Hepatocyte (in vitro differentiated cells): ENCODE measurements around the gene GLCE. TPM values are rescaled to one million over a fixed set of nuclear protein-coding genes. Genes with fewer than 3 reads are reported as not detected.

Experiments used
- DNase-seq: peaks from one replicate; pipeline ENCODE4 v3.0.0-alpha.2; 2016; ENCODE audit warnings: low spot score
- H2AFZ ChIP-seq: fragments of 200-600 bp; sonication (generic); 2 replicates; pipeline ENCODE4 v1.6.0; 2016; ENCODE audit warnings: antibody characterized with exemption, mild to moderate bottlenecking
- H3K27ac ChIP-seq: fragments of 200-600 bp; sonication (generic); 2 replicates; pipeline ENCODE4 v1.5.1; 2016; ENCODE audit warnings: mild to moderate bottlenecking
- H3K27me3 ChIP-seq: fragments of 200-600 bp; sonication (generic); 2 replicates; pipeline ENCODE4 v1.6.1; 2016
- H3K36me3 ChIP-seq: fragments of 200-600 bp; sonication (generic); replicated peaks from 2 replicates; pipeline ENCODE4 v1.5.1; 2016; ENCODE audit warnings: low read depth; ENCODE audit not compliant: insufficient read depth
- H3K4me1 ChIP-seq: fragments of 200-600 bp; sonication (generic); 2 replicates; pipeline ENCODE4 v1.5.1; 2016; ENCODE audit warnings: mild to moderate bottlenecking, moderate library complexity; ENCODE audit not compliant: insufficient read depth
- H3K4me2 ChIP-seq: fragments of 200-600 bp; sonication (generic); 2 replicates; pipeline ENCODE4 v1.6.0; 2016
- H3K4me3 ChIP-seq: fragments of 200-600 bp; sonication (generic); 2 replicates; pipeline ENCODE4 v1.5.1; 2016; ENCODE audit warnings: mild to moderate bottlenecking
- H3K79me2 ChIP-seq: fragments of 200-600 bp; sonication (generic); 2 replicates; pipeline ENCODE4 v1.6.0; 2017; ENCODE audit warnings: mild to moderate bottlenecking
- H3K9me2 ChIP-seq: fragments of 200-600 bp; sonication (generic); replicated peaks from 2 replicates; pipeline ENCODE4 v1.6.0; 2017; ENCODE audit warnings: mild to moderate bottlenecking; ENCODE audit not compliant: insufficient read depth
- H3K9me3 ChIP-seq: fragments of 200-600 bp; sonication (generic); 2 replicates; pipeline ENCODE4 v1.5.1; 2016; ENCODE audit warnings: low read depth, mild to moderate bottlenecking
- H4K20me1 ChIP-seq: fragments of 200-600 bp; sonication (generic); 2 replicates; pipeline ENCODE4 v1.6.0; 2016; ENCODE audit warnings: mild to moderate bottlenecking; ENCODE audit not compliant: insufficient read depth, poor library complexity, severe bottlenecking
- CTCF ChIP-seq: fragments of 200-600 bp; sonication (generic); IDR thresholded peaks from 2 replicates; pipeline ENCODE4 v1.5.1; 2016; ENCODE audit warnings: antibody characterized with exemption, mild to moderate bottlenecking; ENCODE audit not compliant: poor library complexity
- EZH2 ChIP-seq: fragments of 200-600 bp; sonication (generic); IDR thresholded peaks from 2 replicates; pipeline ENCODE4 v1.6.1; 2016; ENCODE audit warnings: antibody characterized with exemption, mild to moderate bottlenecking, borderline replicate concordance
- EZH2phosphoT487 ChIP-seq: fragments of 200-600 bp; sonication (generic); IDR thresholded peaks from one replicate; pipeline ENCODE4 v1.6.1; 2018; ENCODE audit warnings: antibody characterized with exemption, mild to moderate bottlenecking, low read depth, moderate library complexity; ENCODE audit not compliant: unreplicated experiment, severe bottlenecking
- WGBS: methylation state at CpG from one replicate; pipeline ENCODE4 v1.1.6; 2016; ENCODE audit warnings: low lambda C conversion rate; ENCODE audit errors: missing lambda C conversion rate; 5-methylcytosine and 5-hydroxymethylcytosine counted together
- polyA plus RNA-seq: library from polyadenylated mRNA; unstranded; fragments of >200 nt; fragmentation: Nextera tagmentation; extraction: Ambion mirVana; gene quantifications from 2 replicates; pipeline ENCODE4 v1.2.1, GENCODE V29; 2016
- total RNA-seq: library from RNA; depleted of rRNA; stranded (reverse); fragments of >200 nt; gene quantifications from 2 replicates; pipeline ENCODE4 v1.2.3, GENCODE V29; 2014

GLCE gene
- total and polyA plus RNA-seq, 2 experiments from 2014 or later = 14.4 to 37.9 TPM

GRCh38 chr15:69297642-69298353 is 137.4 kb downstream of the GLCE start:
- Histone ChIP-seq H3K4me3 (no peak overlapping the region), H4K20me1 (no peaks in the 10 kb centered on the region), H3K4me1 (peaks cover 4% of the 10 kb centered on the region), H3K4me2 (no peak overlapping the region), H3K27me3 (peaks cover 24% of the 10 kb centered on the region), H3K79me2 (no peaks in the 10 kb centered on the region), H3K9me3 (no peaks in the 10 kb centered on the region), H2AFZ (no peak overlapping the region), H3K27ac (no peak overlapping the region), H3K9me2 (no peaks in the 10 kb centered on the region), H3K36me3 (no peaks in the 10 kb centered on the region)
- WGBS = 86% methylated on average over 10 of the region's 10 CpGs
- no peak for DNase-seq
- TF ChIP-seq EZH2 = no peak
- no peak for TF ChIP-seq EZH2phosphoT487
- no peak for TF ChIP-seq CTCF

GRCh38 chr15:69298354-69298696 is 137.9 kb downstream of the GLCE start:
- Histone ChIP-seq H3K27ac (no peak overlapping the region), H3K36me3 (no peaks in the 10 kb centered on the region), H3K4me2 (peak overlapping the region; percentile 99), H3K4me3 (no peak overlapping the region), H3K9me2 (no peaks in the 10 kb centered on the region), H3K9me3 (no peaks in the 10 kb centered on the region), H2AFZ (no peak overlapping the region), H4K20me1 (no peaks in the 10 kb centered on the region), H3K79me2 (no peaks in the 10 kb centered on the region), H3K27me3 (peaks cover 24% of the 10 kb centered on the region), H3K4me1 (peaks cover 4% of the 10 kb centered on the region)
- no peak for DNase-seq
- 64% methylated on average over 15 of the region's 15 CpGs for WGBS
- TF ChIP-seq EZH2 = no peak
- no peak for TF ChIP-seq EZH2phosphoT487
- TF ChIP-seq CTCF = no peak

GRCh38 chr15:69298697-69299441 is 138.4 kb downstream of the GLCE start, which contains the start of gene PAQR5:
PAQR5 (plus strand) TSS chr15:69298912; CDS start chr15:69360081, 61,169 bp downstream.
- peaks cover 4% of the 10 kb centered on the region for H3K4me1 ChIP-seq
- peaks cover 24% of the 10 kb centered on the region for H3K27me3 ChIP-seq
- H3K27ac ChIP-seq = no peak within 1 kb of the TSS
- H2AFZ ChIP-seq = peak within 1 kb of the TSS; percentile 81
- peak within 1 kb of the TSS; percentile 72 for H3K4me3 ChIP-seq
- H3K4me2 ChIP-seq = peak within 1 kb of the TSS; percentile 99
- no peaks in the 10 kb centered on the region for H3K9me3 ChIP-seq
- peak; percentile 64 for DNase-seq
- WGBS = 3% methylated on average over 16 of the region's 74 CpGs
- H3K9me2 ChIP-seq = no peaks in the 10 kb centered on the region
- H3K36me3 ChIP-seq = no peaks in the 10 kb centered on the region
- no peak for TF ChIP-seq CTCF
- TF ChIP-seq EZH2phosphoT487 = no peak
- no peak for TF ChIP-seq EZH2
- H4K20me1 ChIP-seq = no peaks in the 10 kb centered on the region
- no peaks in the 10 kb centered on the region for H3K79me2 ChIP-seq
